Lung (tissue), 16 donors: ENCODE data around the gene EFHD2. TPM values are rescaled to one million over a fixed set of nuclear protein-coding genes. Genes with fewer than 3 reads are reported as not detected.

Experiments
- ATAC-seq: fragments of 200-7000 bp; cut with Tn5 transposase; one replicate; pipeline ENCODE4 v1.9.1; 2020; ENCODE audit warnings: moderate number of reproducible peaks; ENCODE audit not compliant: insufficient read depth, low FRiP score
- DNase-seq, 3 donors: peaks; one replicate each; pipeline ENCODE4 v3.0.0-alpha.2; 2013 to 2017
- H3K27ac ChIP-seq, 2 donors: one replicate each; pipeline ENCODE4 v1.5.1; 2013; ENCODE audit warnings: mild to moderate bottlenecking in 2 of 2, moderate library complexity in 2 of 2, control low read depth in 1 of 2, inconsistent platforms in 1 of 2, low read depth in 1 of 2, low read length in 1 of 2
- H3K27me3 ChIP-seq, 3 donors: one replicate each; pipeline ENCODE4 v1.5.1; 2013; ENCODE audit warnings: low read length in 2 of 3; ENCODE audit not compliant: control insufficient read depth in 3 of 3, insufficient read depth in 3 of 3
- H3K36me3 ChIP-seq, 4 donors: one replicate each; pipeline ENCODE4 v1.5.1; 2013; ENCODE audit warnings: low read length in 4 of 4, mild to moderate bottlenecking in 1 of 4, moderate library complexity in 1 of 4; ENCODE audit not compliant: control insufficient read depth in 4 of 4, insufficient read depth in 4 of 4
- H3K4me1 ChIP-seq, 5 donors: one replicate each; pipeline ENCODE4 v1.5.1; 2013; ENCODE audit warnings: low read length in 5 of 5, mild to moderate bottlenecking in 2 of 5, moderate library complexity in 1 of 5; ENCODE audit not compliant: control insufficient read depth in 5 of 5, insufficient read depth in 5 of 5
- H3K4me3 ChIP-seq: one replicate; pipeline ENCODE4 v1.5.1; 2013; ENCODE audit warnings: mild to moderate bottlenecking, control low read depth, moderate library complexity
- H3K9ac ChIP-seq, 2 donors: one replicate each; pipeline ENCODE4 v1.5.1; 2013; ENCODE audit warnings: low read length in 2 of 2, control low read depth in 1 of 2; ENCODE audit not compliant: insufficient read depth in 1 of 2
- H3K9me3 ChIP-seq, 4 donors: one replicate each; pipeline ENCODE4 v1.5.1; 2013; ENCODE audit warnings: low read length in 3 of 4, mild to moderate bottlenecking in 1 of 4, moderate library complexity in 1 of 4; ENCODE audit not compliant: control insufficient read depth in 4 of 4, insufficient read depth in 3 of 4
- WGBS, 2 donors: extraction: QIAGEN DNeasy Blood & Tissue Kit; methylation state at CpG; one replicate each; pipeline ENCODE4 v1.1.7; 2013; 5-methylcytosine and 5-hydroxymethylcytosine counted together
- long read RNA-seq, 5 donors: transcript quantifications; one replicate each; lab custom pipeline, GENCODE V29; 2026
- polyA plus RNA-seq, 2 donors: library from polyadenylated mRNA; stranded (reverse); fragments of 200-250 nt; gene quantifications; one replicate each; pipeline ENCODE4 v1.2.1, GENCODE V29; 2013
- total RNA-seq, 2 donors: library from RNA; depleted of rRNA in 1 of 2; stranded (reverse); fragments of >200 nt in 1 of 2; gene quantifications; one replicate each; pipeline ENCODE4 v1.2.1, GENCODE V29; 2014 to 2021
- TF ChIP-seq, protein P1 (sequence below): IDR thresholded peaks from 2 replicates; pipeline ENCODE4 v1.5.1; 2012; ENCODE audit warnings: mild to moderate bottlenecking; ENCODE audit errors: control extremely low read depth, extremely low read depth
- donor health status: control.
- donor health status: control.
- donor health status: Bipolar disorder and iron deficiency.
- donor health status: healthy.
- donor health status: DM: yes; HTN: yes; CAD: no.

Gene EFHD2, protein sequence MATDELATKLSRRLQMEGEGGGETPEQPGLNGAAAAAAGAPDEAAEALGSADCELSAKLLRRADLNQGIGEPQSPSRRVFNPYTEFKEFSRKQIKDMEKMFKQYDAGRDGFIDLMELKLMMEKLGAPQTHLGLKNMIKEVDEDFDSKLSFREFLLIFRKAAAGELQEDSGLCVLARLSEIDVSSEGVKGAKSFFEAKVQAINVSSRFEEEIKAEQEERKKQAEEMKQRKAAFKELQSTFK
- total RNA-seq (100 to 1,000 TPM in 1 of 2 donors, 10 to 100 TPM in 1; 28.2 to 107 TPM), polyA plus RNA-seq (100 to 1,000 TPM in 1 of 2 donors, 10 to 100 TPM in 1; 73.6 to 175 TPM)
- long read RNA-seq, donor 1, transcript EFHD2-201 (4 exons, 2,419 nt), result major isoform, 17 of 29 reads
- long read RNA-seq, donor 1, partial matches to known transcripts, result 12 of 29 reads
- long read RNA-seq, donor 1, other reads (novel, unspliced or antisense), result 0 of 29 reads
- long read RNA-seq, donor 2, transcript EFHD2-201 (4 exons, 2,419 nt), result major isoform, 7 of 7 reads
- long read RNA-seq, donor 2, partial matches to known transcripts, result 0 of 7 reads
- long read RNA-seq, donor 2, other reads (novel, unspliced or antisense), result 0 of 7 reads
- long read RNA-seq, donor 3, transcript EFHD2-201 (4 exons, 2,419 nt), result major isoform, 5 of 5 reads
- long read RNA-seq, donor 3, partial matches to known transcripts, result 0 of 5 reads
- long read RNA-seq, donor 3, other reads (novel, unspliced or antisense), result 0 of 5 reads
- long read RNA-seq, donor 4, transcript EFHD2-201 (4 exons, 2,419 nt), result major isoform, 5 of 5 reads
- long read RNA-seq, donor 4, partial matches to known transcripts, result 0 of 5 reads
- long read RNA-seq, donor 4, other reads (novel, unspliced or antisense), result 0 of 5 reads
- long read RNA-seq, donor 5, transcript EFHD2-201 (4 exons, 2,419 nt), result major isoform, 12 of 21 reads
- long read RNA-seq, donor 5, partial matches to known transcripts, result 9 of 21 reads
- long read RNA-seq, donor 5, other reads (novel, unspliced or antisense), result 0 of 21 reads

DNA sequence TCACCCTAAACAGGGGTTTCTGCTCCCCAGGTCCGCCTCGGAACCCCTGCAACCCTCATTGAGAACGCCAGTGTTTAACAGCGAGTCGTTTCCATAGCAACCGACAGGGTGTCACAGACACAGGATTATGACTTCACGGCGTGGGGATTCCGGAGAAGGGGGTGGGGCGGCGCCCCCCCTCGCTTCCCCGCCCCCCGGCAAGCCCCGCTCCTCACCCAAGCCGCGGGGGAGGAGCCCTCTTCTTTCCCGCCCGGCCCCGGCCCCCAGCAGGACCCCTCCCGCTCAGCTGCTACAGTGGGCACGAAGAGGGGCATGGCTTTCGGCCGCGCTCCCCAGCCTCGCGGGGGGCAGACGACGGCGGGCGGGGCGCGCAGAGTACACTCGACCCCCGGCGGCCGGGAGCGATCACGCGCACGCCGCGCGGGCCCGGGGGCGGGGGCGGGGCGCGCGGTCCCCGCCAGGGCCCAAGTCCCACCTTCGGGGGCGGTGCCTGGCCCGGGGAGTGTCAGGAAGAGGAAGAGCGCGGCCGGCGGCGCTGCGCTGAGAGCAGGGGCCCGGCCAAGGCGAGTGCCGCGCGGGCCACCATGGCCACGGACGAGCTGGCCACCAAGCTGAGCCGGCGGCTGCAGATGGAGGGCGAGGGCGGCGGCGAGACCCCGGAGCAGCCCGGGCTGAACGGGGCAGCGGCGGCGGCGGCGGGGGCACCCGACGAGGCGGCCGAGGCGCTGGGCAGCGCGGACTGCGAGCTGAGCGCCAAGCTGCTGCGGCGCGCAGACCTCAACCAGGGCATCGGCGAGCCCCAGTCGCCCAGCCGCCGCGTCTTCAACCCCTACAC is at the start of gene EFHD2:
Gene EFHD2 (plus strand): TSS at position 501 of the 835 bp plus-strand sequence. CDS start 84 bp downstream, at position 585.
- DNase-seq, result peak; percentile 90 to 93 (median 91)
- Histone ChIP-seq H3K4me1 (peaks cover 0 to 24% (median 6%) of the 10 kb centered on the region in 5 donors), H3K27ac (peak within 1 kb of the TSS; percentile 65 to 76), H3K4me3 (peak within 1 kb of the TSS; percentile 79), H3K27me3 (peaks cover 0 to 4% (median 0%) of the 10 kb centered on the region in 3 donors), H3K9ac (peak within 1 kb of the TSS; percentile 31 to 79), H3K36me3 (no peaks in the 10 kb centered on the region), H3K9me3 (no peaks in the 10 kb centered on the region)
- TF ChIP-seq, protein P1, sequence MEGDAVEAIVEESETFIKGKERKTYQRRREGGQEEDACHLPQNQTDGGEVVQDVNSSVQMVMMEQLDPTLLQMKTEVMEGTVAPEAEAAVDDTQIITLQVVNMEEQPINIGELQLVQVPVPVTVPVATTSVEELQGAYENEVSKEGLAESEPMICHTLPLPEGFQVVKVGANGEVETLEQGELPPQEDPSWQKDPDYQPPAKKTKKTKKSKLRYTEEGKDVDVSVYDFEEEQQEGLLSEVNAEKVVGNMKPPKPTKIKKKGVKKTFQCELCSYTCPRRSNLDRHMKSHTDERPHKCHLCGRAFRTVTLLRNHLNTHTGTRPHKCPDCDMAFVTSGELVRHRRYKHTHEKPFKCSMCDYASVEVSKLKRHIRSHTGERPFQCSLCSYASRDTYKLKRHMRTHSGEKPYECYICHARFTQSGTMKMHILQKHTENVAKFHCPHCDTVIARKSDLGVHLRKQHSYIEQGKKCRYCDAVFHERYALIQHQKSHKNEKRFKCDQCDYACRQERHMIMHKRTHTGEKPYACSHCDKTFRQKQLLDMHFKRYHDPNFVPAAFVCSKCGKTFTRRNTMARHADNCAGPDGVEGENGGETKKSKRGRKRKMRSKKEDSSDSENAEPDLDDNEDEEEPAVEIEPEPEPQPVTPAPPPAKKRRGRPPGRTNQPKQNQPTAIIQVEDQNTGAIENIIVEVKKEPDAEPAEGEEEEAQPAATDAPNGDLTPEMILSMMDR, result no peak
- ATAC-seq, result peak; percentile 76
- 0 to 1% methylated on average over 44 to 99 of the region's 99 CpGs for WGBS, 2 donors

- TF ChIP-seq, protein P1, result no peak
- no peak overlapping the region for H3K9ac ChIP-seq
- WGBS, 2 donors, result 92 to 93% methylated on average over 14 of the region's 14 CpGs
- H3K27me3 ChIP-seq, result no peaks in the 10 kb centered on the region
- DNase-seq (no peak), ATAC-seq (no peak)
- no peak overlapping the region for H3K27ac ChIP-seq
- H3K4me3 ChIP-seq, result no peak overlapping the region
- no peaks in the 10 kb centered on the region for H3K9me3 ChIP-seq
- H3K4me1 ChIP-seq, result no peaks in the 10 kb centered on the region
- no peaks in the 10 kb centered on the region for H3K36me3 ChIP-seq
Measured at GRCh38 chr1:15360700-15361099, 49.0 kb upstream of the EFHD2 start.

DNA sequence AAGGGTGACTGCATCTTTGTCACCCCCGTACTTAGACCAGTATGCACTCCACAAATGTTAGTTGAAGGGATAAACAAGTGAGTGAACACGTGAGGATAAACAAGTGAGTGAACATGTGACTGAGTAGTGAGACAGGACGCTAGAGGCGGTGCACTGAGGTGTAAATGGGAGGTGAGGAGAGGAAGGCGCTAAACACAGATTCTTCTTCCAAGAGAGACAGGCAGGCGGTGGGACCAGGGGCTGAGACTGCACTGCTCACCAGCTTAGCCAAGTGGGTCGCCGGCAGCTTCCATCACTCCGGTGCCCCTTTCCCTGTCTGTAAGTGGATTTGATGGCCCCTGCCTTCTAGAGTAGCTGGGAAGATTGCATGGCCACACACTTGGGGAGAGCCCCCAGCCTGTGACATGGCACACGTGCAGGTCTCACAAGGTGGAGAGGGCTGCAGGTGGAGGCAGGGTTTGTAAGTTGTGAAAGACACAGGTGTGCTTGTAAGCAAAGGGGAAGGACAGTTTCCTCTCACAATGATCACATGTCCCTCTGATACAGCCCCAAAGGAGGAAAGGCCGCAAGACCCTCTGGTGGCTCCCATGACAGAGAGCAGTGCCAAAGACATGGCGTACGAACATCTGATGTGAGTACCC is 47.5 kb upstream of the EFHD2 start:
- 88 to 93% methylated on average over 13 of the region's 13 CpGs for WGBS, 2 donors
- Histone ChIP-seq H3K9me3 (no peaks in the 10 kb centered on the region), H3K27me3 (no peaks in the 10 kb centered on the region), H3K36me3 (no peaks in the 10 kb centered on the region), H3K9ac (no peak overlapping the region), H3K4me1 (no peaks in the 10 kb centered on the region), H3K4me3 (no peak overlapping the region), H3K27ac (no peak overlapping the region)
- no peak for ATAC-seq
- DNase-seq, result no peak
- TF ChIP-seq, protein P1, result no peak
